Inflammatory macrophage treated with lipopolysaccharide for 4 hours (primary cell): ENCODE data around the gene DTHD1.

Source experiments
- DNase-seq: peaks from one replicate; pipeline ENCODE4 v3.0.0-alpha.2; 2020

The DTHD1 gene

DNA sequence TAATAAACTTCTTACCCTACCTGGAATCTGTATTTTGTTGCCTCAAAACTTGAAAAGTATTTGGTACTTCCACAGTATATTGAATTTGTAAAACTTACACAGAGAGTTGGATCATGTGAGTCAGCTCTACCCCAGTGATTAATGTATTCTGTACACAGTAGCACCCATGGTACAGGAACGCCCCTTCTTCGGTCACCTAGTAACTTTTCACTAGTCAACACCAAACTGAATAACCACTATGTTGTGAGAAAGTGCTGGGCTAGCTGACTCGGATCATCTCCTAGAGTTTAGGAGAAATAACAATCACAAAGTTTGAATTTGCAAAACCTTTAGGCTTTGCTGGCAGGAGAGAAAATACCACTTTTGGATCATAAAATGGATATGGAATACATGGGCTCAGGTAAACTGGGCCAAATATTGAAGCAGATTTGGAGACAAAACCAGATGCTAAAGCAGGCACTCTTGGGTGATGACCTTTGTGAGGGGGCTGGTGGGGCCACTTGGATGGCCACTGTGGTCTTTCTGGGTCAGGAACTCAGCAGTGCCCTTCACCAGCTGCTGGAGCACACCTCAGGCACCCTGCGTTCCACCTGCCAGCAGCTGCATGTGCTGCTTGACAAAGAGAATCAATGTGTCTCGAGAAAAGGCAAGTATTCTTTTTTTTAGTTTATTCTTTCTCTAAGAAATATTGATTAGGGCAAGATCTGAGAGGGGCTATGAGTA lies at the start of gene DTHD1:
TSS of gene DTHD1 (plus strand) at position 233 of the 723 bp plus-strand sequence. CDS start at position 376, 143 bp downstream.
- no peak for DNase-seq

DNA sequence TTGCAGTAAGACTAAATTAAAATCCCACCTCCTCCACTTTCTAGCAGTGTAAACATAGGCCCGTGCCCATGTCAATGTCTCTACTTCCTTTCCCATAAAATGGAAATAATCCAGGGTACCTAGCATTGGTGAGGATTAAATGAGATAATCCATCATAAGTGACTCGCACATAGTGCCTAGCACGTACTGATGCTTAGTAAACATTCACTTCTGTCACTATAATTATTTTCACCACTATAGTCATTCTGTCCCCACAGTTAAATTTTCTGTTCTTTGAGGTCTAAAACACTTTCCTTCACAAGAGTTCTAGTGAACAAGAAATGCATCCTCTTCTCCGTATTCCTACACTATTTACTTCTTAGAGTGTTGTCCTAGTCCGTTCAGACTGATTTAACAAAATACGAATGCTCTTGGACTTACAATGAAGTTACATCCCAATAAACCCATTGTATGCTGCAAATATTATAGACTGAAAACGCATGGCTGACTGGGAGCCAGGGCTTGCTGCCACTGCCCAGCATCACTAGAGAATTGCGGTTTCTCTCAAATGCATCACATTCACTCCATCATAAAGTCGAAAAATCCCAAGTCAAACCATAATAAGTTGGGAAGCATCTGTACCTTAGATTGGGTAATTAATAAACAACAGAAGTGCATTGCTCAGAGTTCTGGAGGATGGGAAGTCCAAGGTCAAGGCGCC lies 47.7 kb upstream of the DTHD1 start:
- no peak for DNase-seq

DNA sequence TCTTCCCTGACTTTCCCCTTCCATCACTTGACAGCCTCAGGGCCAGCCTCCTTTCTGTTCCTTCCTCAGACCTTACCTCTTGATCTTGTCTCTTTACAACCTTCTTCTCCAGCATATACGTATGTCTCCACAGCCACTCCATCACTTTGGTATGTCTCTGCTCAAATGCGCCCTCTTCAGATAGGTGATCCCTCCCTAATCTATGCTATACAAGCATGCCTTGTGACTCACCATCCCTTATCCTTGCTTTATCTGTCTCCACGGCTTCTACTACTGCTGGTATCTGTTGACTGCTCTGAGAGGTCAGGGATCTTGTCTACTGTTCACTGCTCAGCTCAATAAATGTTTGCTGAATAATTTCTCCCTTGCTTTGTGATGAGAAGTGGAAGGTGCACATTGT lies 46.1 kb upstream of the DTHD1 start:
- DNase-seq = no peak

DNA sequence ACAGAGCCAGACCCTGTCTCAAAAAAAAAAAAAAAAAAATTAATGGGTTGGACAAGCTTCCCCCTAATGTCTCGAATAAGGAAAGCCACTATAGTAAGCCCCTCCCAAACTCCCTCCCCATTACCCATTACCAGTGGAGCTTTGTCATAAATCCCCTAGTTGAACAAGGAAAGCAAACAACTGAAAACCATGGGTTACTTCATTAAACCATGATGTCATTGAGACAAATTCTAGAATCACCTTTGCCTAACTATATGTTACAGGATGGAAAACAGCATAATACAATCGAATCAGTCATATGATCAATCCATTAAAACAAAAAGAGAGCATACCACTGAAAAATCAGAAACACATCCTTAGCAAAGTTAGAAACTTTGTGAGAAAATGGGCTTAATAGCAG lies 45.3 kb upstream of the DTHD1 start:
- no peak for DNase-seq

DNA sequence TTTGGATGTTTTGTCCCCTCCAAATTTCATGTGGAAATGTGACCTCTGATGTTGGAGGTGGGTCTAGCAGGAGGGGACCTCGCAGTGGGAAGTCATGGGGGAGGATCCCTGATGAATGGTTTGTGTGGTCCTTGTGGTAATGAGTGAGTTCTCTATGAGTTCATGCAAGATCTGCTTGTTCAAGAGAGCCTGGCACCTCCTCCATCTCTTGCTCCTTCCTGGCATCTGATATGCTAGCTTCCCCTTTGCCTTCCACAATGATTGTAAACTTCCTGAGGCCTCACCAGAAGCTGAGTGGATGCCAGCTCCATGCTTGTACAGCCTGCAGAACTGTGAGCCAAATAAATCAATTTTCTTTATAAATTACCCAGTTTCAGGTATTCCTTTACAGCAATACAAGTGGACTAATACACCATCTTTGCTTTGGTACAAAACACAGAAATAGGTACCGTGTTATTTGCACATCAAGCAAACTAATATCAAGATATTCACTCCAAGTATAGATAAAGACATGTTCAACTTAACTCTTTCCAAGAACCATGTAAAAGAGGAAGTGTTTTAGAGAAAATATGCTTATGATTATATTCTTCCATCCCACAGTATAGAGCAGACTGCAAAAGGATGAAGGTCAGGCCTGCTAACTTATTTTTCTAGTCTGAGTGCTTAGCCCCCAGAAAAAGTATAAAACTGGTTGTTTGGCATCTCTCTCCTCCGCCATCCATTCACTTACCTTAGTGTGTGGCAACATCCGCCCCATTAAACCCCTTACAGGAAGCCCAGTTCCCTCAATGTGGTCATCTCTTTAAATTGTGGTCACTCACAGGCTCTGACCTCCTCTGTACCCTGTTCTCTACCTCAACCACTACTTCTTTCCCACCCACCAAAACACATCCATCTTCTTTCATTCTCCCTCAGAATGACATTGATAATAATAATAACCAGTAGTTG lies 43.8 kb upstream of the DTHD1 start:
- DNase-seq = no peak

DNA sequence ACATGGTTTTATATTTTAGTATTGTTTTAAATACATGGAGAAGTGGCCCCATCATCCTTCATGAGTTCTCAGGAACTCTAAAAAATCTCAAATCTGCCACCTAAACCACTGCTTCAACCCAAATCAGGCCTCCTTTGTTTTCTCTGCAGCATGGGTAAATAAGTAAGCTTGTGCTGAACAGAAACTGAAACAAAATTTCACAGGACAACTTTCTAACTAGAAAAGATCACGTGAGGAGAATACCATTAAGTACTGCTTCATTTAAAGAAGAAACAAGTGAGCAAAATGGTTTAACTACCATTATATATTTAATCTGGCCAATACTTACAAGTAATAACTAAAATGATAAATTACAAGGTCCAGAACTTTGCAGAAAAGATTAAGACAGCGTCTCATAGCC lies 39.6 kb upstream of the DTHD1 start:
- DNase-seq = peak; percentile 80

DNA sequence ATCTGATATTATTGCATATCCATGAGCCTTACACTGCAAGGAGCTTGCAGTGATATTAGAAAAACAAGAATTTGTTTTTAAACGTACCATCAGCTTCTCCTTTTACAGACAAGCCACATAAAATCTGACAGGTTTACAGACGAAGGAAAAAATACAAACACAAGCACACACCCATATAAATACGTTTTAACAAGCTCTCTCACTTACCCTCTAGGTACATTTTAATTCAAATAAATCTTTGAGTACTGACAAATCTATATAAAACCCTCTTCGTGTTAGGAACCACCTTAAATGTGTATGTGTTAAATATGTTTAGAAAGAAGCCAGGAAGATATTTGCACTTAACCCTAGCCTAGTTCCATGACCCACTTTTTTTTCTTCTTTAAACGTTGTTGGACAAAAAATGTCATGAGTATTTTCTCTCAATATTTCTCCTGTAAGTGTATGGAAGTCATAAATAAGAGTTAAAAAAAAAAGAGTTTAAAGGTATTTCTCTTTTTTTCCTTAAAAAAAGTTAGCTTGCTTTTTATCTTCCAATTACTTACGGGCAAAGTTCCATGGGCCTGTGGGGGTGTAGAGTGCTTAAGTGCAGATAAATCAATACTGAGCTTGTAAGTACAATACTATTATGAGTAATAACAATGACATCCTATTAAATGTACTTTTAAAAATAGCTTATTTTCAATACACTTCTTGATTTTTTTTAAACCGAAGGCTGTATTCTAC lies 38.6 kb upstream of the DTHD1 start:
- peak; percentile 18 for DNase-seq

DNA sequence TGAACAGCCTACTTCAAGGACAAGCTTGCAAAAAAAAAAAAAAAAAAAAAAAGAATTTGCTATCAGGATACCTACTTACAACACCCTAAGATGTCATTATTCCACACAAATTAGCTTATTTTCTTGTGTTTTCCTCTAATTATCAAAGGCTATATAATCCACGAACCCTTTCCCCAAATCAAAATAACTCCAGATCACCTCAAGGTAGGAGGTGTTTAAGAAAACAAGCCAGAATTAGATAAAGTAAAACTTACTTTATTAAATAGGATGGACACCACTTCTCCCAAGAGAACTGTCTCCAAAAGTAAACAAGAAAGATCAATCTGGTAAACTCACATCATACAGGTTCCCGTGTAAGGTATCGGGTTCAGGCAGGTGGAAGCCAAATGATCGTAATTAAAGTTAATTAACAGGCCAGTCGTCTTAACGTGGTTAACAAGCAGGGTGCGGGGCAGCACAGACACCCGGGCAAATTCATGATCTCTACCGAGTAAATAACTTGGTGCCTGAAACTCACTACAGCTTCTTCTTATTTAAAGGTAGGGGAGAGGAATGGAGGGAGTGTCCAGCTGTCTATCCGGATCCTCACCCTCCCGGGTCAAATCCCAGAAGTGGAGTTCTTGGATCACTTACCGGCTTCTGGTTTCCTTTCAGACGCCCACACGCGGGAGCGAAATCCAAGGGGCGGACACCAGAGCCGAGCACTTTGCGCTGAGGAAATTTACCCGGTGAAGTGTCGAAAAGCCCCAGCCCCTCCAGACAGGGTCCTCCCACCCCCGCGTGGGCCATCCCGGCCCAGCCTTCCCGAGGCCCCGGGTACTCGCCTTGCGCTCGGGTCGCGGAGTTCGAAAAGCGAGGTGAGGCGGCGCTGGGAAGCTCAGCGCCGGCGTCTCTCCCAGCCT lies 37.8 kb upstream of the DTHD1 start:
- peak; percentile 90 for DNase-seq

DNA sequence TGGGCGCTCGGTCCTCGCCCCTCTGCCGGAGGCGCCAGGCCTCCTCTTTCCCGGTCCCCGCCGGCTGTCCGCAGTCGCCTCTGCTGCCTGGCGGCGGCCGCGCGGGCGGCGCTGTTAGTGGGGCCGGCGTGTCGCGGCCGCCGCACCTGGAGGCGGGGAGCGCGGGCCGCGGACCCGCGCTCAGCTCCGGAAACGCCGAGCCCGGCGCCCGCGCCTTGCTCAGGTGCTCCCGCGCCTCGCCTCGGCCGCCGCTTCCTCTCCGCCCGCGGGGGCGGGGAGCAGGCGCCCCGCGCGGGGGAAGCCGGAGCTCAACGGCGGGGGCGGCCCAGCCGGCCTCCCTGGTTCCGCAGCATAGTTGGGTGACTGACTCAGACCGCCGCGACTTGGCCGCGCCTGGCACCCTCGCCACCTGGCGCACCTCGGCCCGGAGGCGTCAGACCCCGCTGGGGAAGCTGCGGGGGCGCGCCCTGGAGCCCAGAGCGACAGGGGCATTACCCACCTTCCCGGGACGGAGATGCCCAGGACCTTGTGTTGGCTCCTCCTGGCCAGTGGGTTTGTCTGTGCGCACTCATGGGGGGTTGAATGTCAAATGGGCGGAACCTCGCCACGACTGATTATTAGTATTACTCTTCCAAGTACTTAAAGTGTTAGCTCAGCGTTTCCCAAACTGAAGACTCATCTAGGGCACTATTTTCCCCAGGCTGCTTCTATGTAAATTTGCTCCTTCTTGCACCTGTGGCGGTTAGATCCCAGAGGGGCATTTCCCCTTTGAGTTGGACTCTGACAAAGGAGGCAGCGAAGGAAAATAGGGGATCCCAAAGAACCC lies 36.9 kb upstream of the DTHD1 start, which contains the start of gene ARAP2:
TSS of gene ARAP2 (minus strand) at position 258 of the 826 bp plus-strand sequence. CDS start 15,028 bp downstream, outside the sequence.
- DNase-seq = peak; percentile 61

DNA sequence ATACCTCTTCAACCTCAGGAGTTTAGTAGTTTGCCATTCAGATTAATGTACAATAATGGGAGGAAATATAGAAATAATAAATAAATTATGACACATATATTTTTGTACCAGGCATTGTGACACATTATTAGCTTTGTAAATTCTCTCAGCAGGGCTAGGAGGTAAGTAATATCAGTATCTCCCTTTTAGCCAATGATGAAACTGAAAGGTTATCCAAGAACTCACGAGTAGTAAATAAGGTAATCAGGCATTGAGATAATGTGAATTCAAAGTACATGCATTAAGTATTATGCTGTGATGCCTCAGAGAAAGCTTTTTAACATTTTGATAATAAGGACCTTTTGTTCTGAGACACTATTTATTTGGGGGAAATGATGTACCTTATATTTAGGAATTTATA lies 31.8 kb upstream of the DTHD1 start:
- no peak for DNase-seq

DNA sequence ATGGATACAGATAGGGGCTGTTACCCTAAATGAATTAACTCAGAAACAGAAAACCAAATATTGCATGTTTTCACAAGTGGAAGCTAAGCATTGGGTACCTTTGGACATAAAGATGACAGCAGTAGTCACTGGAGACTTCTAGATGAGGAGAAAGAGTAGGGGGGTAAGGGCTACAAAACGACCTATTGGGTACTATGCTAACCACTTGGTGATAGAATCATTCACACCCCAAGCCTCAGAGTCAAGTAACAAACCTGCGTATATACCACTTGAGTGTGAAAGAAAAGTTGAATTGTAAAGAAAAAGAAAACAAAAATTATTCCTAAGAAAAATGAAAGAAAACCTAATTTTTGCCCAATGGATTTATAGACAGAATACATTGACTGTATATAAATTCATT lies 29.4 kb upstream of the DTHD1 start:
- no peak for DNase-seq

DNA sequence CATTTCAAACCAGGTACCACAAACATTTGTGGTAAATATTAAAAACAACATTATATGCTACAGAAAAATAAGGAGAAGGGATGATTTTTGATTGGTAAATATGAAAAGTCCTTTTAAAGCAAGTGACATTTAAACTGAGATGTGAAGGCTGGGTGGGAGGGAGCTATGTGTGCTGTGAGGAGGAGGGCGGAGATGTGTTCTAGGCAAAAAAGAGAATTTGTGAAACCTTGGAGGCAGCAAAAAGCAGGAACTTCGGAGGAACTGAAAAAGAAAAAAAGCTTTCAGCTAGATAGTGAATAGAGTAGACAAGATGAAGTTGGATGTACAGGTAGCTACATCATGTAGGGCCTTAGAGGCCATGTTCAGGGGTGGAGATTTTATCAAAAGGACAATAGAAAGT lies 27.0 kb upstream of the DTHD1 start:
- peak; percentile 54 for DNase-seq

DNA sequence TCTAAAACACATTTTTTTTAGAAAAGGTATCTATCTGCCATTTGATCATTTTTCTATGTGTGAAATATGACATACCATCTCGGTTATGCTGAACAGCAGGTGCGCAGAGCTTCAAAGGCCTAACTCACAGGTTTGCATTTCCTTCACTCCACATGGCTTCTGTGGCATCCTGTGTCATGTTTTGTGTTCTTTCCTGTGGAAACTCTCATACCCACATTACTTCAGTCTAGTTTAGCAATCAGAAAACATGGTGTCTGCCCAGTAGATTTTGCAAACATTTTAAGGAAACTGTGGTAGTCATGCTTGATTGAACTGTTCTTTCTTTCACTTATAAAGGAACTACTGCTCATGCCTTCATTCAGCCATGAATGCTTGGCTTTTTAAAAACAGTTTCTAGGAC lies 25.8 kb upstream of the DTHD1 start:
- peak; percentile 94 for DNase-seq

DNA sequence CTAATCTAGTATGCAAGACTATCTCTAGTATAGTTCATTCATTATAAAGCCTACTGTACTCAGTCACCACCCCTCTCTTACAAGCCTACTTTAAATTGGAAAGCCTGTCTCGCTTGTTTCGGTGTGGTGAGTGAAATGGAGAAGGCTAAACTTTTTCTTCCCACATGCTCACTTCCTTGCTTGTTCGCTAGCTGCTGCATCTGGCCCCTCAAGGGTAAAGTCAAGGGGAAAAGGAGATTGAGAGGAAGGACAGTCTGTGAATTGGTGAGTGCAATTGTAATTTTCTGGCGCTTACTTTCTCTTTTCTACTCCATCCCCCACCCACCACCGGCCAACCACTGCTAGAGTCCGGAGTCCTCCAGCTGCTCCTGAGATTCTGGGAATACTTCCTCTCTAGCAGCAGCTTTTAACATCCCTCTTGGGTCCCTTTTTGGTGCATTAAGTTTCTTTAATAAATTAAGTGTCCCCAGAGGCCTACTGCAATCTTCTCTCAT lies 25.0 kb upstream of the DTHD1 start:
- peak; percentile 47 for DNase-seq

DNA sequence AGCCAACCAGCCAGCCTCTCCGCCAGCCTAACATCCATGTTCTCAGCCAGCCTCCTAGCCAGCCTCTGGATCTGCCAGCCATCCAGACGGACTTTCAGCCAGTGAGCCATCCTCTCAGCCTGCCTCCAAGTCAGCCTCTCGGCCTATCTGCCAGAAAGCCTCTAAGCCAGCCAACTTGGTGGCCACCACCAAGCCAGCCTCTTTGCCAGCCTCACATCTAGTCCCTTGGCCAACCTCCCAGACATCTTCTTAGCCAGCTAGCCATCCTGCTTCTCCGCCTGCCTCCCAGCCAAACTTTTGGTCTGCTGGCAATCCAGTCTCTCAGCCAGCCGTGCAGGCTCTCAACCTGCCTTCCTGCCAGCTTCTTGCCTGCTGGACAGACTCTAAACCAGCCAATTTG lies 20.7 kb upstream of the DTHD1 start:
- DNase-seq = no peak

DNA sequence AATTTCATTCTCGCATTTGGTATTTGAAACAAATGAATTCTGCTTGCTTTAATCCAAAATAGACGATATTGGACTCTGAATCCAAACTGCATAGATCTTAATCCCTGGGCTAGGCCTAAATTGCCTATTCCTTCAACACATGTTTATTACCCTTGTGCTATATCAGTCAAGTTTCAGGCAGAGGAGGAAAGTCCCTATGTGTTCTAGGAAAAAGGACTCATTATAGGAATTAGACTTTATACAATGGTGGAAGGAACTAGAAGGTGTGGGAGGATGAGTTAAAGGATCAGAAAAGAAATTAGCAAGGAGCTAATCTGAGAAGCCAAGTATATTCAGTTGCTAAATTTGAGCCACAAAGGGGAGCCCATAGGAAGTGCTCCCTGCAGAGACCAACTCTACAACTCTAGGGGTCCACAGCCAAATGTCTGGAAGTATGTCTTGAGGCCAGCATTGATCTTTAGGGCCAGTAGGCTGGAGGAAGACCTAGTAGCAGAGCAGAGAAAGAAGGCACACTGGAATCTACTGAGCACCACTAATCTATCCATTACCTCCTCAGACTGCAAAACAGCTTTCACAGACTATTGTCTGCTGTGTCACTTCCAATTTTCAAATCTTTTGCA lies 17.1 kb upstream of the DTHD1 start:
- no peak for DNase-seq

DNA sequence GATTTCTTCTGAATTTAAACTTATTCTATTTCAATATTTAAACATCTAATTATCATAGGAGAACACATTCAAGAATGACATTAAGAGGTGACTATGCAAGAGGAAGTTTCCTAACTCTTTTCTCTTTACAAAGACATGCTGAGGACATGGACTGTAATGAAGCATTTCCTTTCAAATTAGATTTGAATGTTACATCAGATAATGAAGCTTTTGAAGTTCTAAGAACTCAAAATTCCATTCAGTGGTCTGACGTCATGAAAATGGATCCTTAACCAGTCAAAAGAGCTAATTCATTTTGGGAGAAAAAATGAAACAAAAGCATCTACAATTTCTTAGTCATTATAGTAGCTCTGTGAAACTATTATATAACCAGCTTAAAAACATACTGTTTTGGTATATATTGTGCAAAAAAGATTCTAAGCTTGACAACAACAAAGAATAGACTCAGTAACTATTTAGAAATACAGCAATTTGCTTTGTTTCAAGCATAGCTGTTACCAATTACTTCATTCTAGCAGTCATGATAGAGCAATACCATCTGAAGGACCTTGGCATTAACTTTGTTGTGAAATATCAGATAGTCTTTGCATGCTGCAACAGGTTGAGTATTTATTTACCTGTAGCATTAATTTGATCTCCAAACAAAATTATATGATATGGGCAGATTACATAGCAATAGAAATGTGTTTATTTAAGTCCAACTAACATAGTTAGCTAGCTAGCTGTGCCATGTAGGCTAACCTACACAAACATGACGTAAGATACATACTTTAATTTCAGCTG lies 13.7 kb upstream of the DTHD1 start:
- DNase-seq = peak; percentile 79

DNA sequence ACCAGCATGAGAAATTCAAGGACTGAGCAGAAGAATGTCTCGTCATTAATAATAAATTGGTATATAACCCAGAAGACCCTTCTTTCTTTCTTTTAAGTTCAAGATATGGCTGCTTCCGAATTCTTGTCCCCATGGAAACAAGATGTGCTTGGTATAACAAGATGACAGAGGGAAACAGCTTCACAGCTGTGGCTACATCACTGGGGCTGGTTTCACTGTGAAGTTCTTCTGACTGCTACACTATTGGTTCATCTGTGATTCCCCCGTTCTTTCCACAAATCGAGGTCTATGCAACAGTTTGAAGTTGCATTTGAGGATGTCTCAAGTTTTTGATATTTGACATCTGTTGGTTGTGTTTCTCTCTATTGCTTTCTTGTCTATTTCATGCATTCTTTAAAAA lies 12.3 kb upstream of the DTHD1 start:
- DNase-seq = peak; percentile 46

DNA sequence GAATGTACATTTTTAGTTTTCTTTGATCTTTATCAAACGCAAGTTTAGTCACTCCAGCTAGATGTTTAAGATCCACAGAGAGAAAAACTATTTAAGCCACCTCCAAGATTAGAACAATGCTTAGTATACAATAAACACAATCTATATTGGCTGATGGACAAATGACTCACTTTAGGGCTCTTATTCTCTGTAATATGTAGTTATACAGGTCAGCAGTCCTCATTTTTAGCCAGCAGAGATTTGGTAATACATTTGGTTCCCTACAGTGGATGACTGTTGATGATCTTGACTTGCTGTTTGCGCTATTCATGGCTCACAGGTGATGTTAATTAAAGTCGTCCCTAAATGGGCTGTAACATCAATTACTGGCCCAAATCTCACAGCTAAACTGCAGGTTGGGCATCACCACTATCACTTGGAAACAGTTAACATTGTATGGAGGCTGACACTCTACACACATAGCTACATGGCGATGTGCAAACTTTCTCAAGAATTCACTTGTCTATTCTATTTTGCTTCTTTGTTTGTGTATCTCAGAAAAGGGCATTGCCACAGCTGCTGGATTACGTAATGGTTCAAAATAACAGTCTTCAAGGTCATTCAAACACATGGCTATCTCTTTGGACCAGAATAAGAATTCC lies 11.8 kb upstream of the DTHD1 start:
- DNase-seq = no peak
